SK-N-SH treated with all-trans-retinoic acid at 6 μM for 48 hours (cell line): Measurements from ENCODE around the gene SPATA31D4.
"Not testable (repeated sequence)": the region's sequence is repeated elsewhere in the genome, so short reads cannot be mapped to it uniquely, and the experiment has no call there.

Experiments
- ARNTL ChIP-seq: fragments of 450-650 bp; formaldehyde crosslinking; IDR thresholded peaks from 2 replicates; pipeline ENCODE4 v1.5.0; 2020; ENCODE audit warnings: low read depth, mild to moderate bottlenecking, moderate library complexity, borderline replicate concordance
- CREB5 ChIP-seq: fragments of 250-450 bp; sonication (Bioruptor Pico); IDR thresholded peaks from 2 replicates; pipeline ENCODE4 v1.5.1; 2020; ENCODE audit warnings: low read depth, mild to moderate bottlenecking, moderate library complexity
- PATZ1 ChIP-seq: fragments of 250-450 bp; sonication (Bioruptor Pico); IDR thresholded peaks from 2 replicates; pipeline ENCODE4 v1.8.0; 2020; ENCODE audit warnings: mild to moderate bottlenecking, moderate library complexity, borderline replicate concordance
- PPARA ChIP-seq: fragments of 250-450 bp; sonication (Bioruptor Pico); IDR thresholded peaks from 2 replicates; pipeline ENCODE4 v1.5.0; 2020; ENCODE audit warnings: mild to moderate bottlenecking, borderline replicate concordance
- RARB ChIP-seq: fragments of 250-450 bp; sonication (Bioruptor Pico); IDR thresholded peaks from 2 replicates; pipeline ENCODE4 v1.8.0; 2021; ENCODE audit warnings: mild to moderate bottlenecking, moderate library complexity
- TOX ChIP-seq: fragments of 250-450 bp; sonication (Bioruptor Pico); IDR thresholded peaks from 2 replicates; pipeline ENCODE4 v1.8.0; 2021; ENCODE audit warnings: mild to moderate bottlenecking, moderate library complexity, borderline replicate concordance
- TSHZ2 ChIP-seq: fragments of 250-450 bp; sonication (Bioruptor Pico); IDR thresholded peaks from 2 replicates; pipeline ENCODE4 v1.5.0; 2020; ENCODE audit warnings: mild to moderate bottlenecking, moderate library complexity
- ZC3H10 ChIP-seq: fragments of 250-450 bp; sonication (Bioruptor Pico); IDR thresholded peaks from 2 replicates; pipeline ENCODE4 v1.5.1; 2021; ENCODE audit warnings: mild to moderate bottlenecking, moderate library complexity
- ZFP30 ChIP-seq: fragments of 450-650 bp; formaldehyde crosslinking; IDR thresholded peaks from 2 replicates; pipeline ENCODE4 v1.5.0; 2022; ENCODE audit warnings: mild to moderate bottlenecking, moderate library complexity
- ZNF565 ChIP-seq: fragments of 450-650 bp; formaldehyde crosslinking; conservative IDR thresholded peaks from 2 replicates; pipeline ENCODE4 v1.5.0; 2020; ENCODE audit warnings: low read depth, mild to moderate bottlenecking, moderate library complexity

GRCh38 chr9:81930147-81930546 lies 1.9 kb downstream of the SPATA31D4 start:
- not testable (repeated sequence) for TF ChIP-seq PPARA; ZFP30 (CRISPR knock-in tag); PATZ1 (CRISPR knock-in tag); ZNF565 (CRISPR knock-in tag); ZC3H10 (CRISPR knock-in tag); TOX (CRISPR knock-in tag); ARNTL (CRISPR knock-in tag); CREB5 (CRISPR knock-in tag); RARB; TSHZ2 (CRISPR knock-in tag)
